Fibroblast of skin of right quadriceps (primary cell): ENCODE data around the gene ACY1.
"Not testable (repeated sequence)": the region's sequence is repeated elsewhere in the genome, so short reads cannot be mapped to it uniquely, and the experiment has no call there.

ENCODE experiments used
- DNase-seq: peaks from one replicate; pipeline ENCODE4 v3.0.0-alpha.2; 2013

The ACY1 gene

DNA sequence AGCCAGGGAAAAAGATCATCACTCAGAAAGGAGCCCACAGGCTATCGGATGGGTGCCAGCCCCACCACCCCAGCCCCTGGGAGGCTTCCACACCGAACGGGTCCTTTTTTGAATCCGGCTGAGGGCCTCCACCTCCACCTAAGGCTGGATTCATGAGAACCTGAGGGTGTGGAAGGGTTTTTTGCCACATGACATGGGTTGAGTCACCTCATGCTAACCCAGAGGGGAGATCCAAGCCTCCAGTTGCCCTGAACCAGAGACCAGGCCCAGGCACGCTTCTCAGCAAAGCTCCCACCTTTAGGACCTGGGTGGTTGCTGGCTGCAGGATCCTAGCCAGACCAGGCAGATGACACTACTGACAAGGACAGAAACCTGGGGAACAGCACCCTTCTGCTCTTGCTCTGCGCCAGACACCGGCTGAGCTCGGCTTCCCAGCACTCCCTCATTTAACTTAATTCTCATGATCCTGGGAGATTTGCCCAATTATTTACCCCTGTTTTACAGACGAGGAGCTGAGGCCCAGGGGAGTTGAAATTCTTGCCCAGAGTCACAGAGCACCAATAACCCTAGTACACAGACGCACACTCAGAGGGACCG, 47.5 kb downstream of the ACY1 start:
- DNase-seq: no peak

GRCh38 chr3:52031896-52032295, 48.6 kb downstream of the ACY1 start:
- no peak for DNase-seq

DNA sequence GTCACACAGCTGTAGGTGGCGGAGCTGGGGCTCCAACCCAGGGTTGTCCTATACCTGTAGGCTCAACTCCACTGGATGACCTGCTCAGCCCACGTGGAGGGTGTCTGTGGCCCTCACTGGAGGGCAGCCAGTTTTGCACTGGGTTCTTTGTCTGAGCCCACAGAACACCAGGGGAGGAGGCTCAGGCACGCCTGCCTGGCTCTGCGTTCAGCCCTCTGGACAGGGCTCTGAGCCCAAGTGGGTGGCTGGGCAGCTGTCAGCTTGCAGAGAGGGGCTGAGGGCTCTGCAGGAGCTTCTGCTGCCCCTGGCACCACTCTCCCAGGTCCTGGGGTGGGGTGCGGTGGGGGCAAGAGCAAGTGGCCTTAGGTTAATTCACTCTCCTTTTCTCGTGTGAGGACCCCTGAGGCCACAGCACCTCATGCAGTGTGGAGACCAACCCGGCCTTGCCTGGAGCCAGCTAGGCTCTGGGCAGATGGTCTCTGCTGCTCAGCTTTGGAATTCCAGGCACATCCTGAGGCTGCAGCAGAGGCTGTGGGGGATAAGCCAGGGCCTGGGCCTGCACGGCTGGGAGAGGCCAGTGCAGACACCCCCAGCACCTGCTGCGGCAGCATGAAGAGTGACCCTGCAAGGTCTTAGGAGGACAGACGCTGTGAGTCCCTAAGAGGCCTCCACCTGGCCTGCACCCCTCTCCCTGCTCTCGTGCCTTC, 49.5 kb downstream of the ACY1 start:
- DNase-seq: no peak

DNA sequence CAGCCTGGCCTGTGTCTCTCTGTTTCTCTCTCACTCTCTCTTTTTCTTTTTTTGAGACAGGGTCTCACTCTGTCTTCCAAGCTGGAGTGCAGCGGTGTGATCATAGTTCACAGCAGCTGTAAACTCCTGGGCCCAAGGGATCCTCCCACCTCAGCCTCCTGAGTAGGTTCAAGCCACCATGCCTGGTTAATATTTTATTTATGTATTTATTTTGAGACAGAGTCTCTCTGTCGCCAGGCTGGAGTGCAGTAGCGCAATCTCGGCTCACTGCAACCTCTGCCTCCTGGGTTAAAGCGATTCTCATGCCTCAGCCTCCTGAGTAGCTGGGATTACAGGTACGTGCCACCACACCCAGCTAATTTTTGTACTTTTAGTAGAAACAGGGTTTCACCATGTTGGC, 50.4 kb downstream of the ACY1 start:
- not testable (repeated sequence) for DNase-seq

GRCh38 chr3:52034212-52034611, 50.9 kb downstream of the ACY1 start:
- no peak for DNase-seq

DNA sequence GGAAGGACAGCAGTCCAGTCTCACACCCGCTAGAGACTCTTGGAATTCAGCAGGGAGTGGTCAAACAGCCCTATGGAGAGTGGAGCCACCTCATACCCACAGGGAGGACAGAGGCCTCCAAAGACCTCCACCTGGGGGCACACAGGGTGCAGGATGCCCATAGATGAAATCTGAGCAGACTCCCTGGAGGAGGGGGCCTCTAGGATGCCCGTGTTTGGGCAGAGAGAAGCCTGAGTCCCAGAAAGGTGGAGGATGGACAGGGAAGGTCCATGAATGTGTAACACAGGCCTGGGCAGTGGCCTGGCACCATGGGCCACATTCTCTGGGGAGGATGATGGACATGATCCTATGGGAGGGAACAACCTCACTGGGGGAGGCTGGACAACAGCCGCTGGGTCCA, 51.3 kb downstream of the ACY1 start:
- DNase-seq: no peak

- no peak for DNase-seq
Observed at GRCh38 chr3:52036222-52036694, 52.9 kb downstream of the ACY1 start.

- DNase-seq: no peak
Observed at GRCh38 chr3:52036829-52037228, 53.5 kb downstream of the ACY1 start.

DNA sequence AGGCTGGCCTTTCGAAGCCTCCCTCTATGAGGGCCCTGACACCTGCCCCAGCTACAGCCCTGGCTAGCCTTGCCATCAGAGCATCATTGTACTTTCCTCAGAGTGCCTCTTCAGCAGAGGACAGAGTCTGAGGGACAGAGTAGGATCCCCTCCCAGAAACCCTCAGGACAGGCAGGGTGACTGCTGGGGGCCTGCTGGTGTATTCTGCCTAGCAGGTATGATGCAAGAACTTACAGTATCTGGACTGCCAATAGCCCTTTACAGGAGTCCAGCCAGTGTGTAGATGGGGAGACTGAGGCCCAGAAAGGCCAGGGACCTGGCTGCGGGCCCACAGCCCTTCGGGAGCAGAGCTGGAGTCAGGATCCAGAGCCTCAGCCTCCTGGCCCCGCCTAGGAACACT, 54.0 kb downstream of the ACY1 start:
- DNase-seq: no peak

- no peak for DNase-seq
Observed at GRCh38 chr3:52038227-52038626, 54.9 kb downstream of the ACY1 start.
